H1 (cell line): ENCODE results near the gene PSMC3IP. TPM values are rescaled to one million over a fixed set of nuclear protein-coding genes. Genes with fewer than 3 reads are reported as not detected.

Experiments
- SIN3A ChIP-seq, 2 experiments: IDR thresholded peaks in 1 of 2; conservative IDR thresholded peaks in 1 of 2; 2 replicates each; pipeline ENCODE4 v1.6.1; 2011 to 2012; ENCODE audit warnings: low read length in 2 of 2, improper control_type of control experiment in 1 of 2, low read depth in 1 of 2, mild to moderate bottlenecking in 1 of 2
- polyA plus RNA-seq, 7 experiments: library from polyadenylated mRNA; depleted of rRNA in 3 of 7; stranded (reverse) in 5 of 7; unstranded in 2 of 7; fragments of >200 nt in 5 of 7; fragments of 200-250 nt in 2 of 7; gene quantifications; 1 replicate in 5 of 7; 2 replicates in 1 of 7; 4 replicates in 1 of 7; pipeline versions ENCODE4 v1.2.1 to v1.2.3, GENCODE V29; 2011 to 2013; ENCODE audit warnings: missing spikeins in 2 of 7, mixed read lengths in 2 of 7
- total RNA-seq: library from RNA; stranded (reverse); fragmentation: NEBNext Ultra II Directional; extraction: Animal tissue kit (Norgen Biotek cat#: 25700); gene quantifications from 2 replicates; pipeline ENCODE4 v1.2.1, GENCODE V29; 2021
- TF ChIP-seq, protein P1 (sequence below), 3 experiments: IDR thresholded peaks; 1 replicate in 2 of 3; 2 replicates in 1 of 3; pipeline versions ENCODE4 v1.5.1 to v1.6.1; 2011; ENCODE audit warnings: low read length in 3 of 3, mild to moderate bottlenecking in 3 of 3, inconsistent platforms in 2 of 3, low read depth in 1 of 3, moderate library complexity in 1 of 3; ENCODE audit not compliant: insufficient read depth in 1 of 3; ENCODE audit errors: control extremely low read depth in 1 of 3
- TF ChIP-seq, protein P2 (sequence below): IDR thresholded peaks from 2 replicates; pipeline ENCODE4 v1.6.1; 2011; ENCODE audit warnings: low read length, improper control_type of control experiment

PSMC3IP gene
- total and polyA plus RNA-seq, 2 of the 8 experiments (the other 6 are each of a cell fraction or from before 2014, with no cell fraction given): 11.5 to 21.9 TPM

DNA sequence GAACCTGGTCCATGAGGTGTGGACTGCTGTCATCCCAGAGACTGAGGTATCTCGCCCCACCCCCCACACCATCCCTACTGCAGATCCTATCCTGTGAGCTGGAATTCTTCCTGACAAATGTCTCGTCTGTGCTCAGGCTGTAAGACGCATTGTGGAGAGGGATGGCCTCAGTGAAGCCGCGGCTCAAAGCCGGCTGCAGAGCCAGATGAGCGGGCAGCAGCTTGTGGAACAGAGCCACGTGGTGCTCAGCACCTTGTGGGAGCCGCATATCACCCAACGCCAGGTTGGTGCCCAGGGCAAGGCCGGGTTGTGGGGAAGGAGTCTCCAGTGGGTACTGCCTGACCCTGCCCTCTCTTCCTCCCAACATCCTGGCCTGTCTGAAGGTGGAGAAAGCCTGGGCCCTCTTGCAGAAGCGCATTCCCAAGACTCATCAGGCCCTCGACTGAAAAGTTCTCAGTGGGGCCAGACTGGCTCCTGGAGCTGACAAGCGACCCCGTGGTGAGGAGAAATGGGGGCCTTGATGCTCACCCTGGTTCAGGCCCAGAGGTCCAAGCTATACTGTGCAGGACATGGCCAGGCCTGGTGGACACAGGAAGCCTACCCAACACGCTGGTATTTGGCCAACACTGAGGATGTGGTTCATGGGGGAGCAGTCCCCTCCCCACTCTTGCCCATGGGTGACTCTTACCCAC lies 11.9 kb downstream of the PSMC3IP start (continued):
- TF ChIP-seq, protein P1, sequence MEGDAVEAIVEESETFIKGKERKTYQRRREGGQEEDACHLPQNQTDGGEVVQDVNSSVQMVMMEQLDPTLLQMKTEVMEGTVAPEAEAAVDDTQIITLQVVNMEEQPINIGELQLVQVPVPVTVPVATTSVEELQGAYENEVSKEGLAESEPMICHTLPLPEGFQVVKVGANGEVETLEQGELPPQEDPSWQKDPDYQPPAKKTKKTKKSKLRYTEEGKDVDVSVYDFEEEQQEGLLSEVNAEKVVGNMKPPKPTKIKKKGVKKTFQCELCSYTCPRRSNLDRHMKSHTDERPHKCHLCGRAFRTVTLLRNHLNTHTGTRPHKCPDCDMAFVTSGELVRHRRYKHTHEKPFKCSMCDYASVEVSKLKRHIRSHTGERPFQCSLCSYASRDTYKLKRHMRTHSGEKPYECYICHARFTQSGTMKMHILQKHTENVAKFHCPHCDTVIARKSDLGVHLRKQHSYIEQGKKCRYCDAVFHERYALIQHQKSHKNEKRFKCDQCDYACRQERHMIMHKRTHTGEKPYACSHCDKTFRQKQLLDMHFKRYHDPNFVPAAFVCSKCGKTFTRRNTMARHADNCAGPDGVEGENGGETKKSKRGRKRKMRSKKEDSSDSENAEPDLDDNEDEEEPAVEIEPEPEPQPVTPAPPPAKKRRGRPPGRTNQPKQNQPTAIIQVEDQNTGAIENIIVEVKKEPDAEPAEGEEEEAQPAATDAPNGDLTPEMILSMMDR (IDR thresholded peaks at IDR 0.05; ENCODE audit: control extremely low read depth in 1 of 3, insufficient read depth in 1 of 3, low read depth in 1 of 3, low read length in 3 of 3): no peak
- TF ChIP-seq SIN3A (conservative IDR thresholded peaks at IDR 0.05 in 1 of 2, IDR thresholded peaks at IDR 0.05 in 1 of 2; ENCODE audit: low read depth in 1 of 2, low read length in 2 of 2): no peak
- TF ChIP-seq, protein P2, sequence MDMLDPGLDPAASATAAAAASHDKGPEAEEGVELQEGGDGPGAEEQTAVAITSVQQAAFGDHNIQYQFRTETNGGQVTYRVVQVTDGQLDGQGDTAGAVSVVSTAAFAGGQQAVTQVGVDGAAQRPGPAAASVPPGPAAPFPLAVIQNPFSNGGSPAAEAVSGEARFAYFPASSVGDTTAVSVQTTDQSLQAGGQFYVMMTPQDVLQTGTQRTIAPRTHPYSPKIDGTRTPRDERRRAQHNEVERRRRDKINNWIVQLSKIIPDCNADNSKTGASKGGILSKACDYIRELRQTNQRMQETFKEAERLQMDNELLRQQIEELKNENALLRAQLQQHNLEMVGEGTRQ: no peak
